ENCODE data around the gene USP53.
"Not testable (repeated sequence)": the region's sequence is repeated elsewhere in the genome, so short reads cannot be mapped to it uniquely, and the experiment has no call there.

The USP53 gene

DNA sequence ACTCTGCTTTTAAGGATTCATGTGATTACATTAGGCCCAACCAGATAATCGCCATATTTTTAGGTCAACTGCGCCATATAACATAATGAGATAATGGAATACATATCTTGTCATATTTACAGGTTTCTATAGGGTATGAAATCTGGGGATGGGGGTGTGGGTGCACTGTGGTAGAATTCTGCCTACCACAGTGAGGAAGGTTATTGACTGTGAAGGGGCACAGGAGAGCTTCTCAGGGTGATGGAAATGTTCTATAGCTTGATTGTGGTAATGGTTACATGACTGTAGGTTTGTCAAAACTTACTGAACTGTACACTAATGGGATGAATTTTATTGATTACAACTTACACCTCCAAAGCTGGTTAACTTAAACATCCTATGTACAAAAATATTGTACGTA is 15.9 kb downstream of the USP53 start:
- DNase-seq (ENCODE audit: low spot score): no peak

DNA sequence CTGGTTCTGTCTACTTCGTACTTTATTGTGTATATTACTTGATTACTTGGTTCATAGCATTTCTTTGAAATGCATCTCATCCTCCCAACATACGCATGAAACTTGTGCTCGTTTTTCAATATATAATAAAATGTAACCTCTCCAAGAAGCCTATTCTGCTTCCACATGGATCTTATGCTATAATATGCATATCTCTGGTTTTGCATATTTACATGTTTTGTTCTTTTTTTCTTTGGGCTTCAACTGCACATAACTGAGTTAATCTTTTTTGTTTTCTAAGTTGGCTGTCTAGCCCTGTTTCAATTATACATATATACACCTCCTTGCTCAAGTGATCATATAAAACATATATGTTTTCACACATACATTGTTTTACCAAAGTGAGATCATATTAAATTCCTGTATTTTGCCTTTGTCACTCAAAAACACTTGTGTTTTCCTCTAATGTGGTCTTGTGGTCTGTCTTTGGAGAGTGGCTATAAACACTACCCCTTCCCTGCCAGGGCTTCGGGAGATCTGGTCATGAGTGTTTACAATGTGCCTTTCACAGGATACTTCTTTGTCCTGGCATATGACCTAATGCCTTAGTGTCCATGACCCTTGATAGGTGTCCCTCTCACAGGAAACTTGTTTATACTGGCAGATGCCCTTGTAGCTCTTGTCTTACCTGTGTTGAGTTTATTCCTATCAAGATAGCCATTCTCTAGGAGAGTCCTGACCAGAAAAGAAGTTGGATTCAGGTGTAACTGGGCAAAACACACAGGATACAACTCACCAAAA is 17.6 kb downstream of the USP53 start:
- DNase-seq (ENCODE audit: low spot score): no peak

DNA sequence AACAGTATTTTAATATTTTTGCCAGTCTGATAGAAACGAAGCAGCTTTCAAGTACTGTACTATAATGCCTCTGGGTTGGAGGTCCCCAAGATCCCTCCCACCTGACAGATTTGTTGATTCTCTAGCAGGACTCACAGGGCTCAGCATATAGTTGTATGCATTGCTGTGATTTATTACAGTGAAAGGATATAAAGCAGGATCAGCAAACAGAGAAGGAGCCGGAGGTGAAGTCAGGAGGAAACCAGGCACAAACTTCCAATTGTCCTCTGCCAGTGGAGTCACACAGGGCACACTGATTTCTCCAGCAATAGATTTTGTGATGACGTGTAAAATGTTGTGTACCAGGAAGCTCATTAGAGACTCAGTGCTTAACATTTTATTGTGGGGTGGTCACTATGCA is 19.0 kb downstream of the USP53 start:
- no peak for DNase-seq (ENCODE audit: low spot score)

DNA sequence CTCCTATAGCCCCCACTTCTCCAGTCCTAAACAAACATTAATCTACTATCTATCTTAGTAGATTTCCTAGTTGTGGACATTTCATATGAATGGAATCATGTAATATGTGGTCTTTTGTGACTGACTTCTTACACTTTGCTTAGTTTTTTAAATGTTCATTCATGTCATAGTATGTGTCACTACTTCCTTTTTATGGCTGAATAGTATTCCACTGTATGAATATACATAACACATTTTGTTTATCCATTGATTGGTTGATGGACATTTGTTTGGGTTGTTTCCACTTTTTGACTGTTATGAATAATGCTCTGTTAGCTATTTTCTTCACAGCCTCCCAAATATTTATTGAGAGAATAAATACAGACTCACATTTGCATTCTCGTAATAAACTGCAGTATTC is 19.8 kb downstream of the USP53 start:
- DNase-seq (ENCODE audit: low spot score): no peak

DNA sequence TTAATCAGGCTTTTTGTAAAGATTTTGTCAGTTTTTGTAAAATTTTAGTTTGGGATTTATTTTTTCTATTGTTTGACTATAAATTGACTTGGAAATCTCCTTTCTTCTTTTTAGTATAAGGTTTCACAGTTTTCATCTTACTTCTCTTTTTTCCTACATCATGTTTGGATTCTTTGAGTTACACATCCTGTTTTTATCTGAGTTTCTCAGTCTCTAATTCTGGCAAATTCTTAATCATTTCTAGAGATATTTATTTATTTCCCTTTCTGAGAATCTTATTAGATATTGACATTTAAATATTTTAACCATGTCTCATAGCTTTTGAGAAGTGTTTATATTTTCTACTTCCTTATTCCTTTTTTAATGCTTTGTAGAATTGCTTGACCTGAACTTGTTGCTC is 20.7 kb downstream of the USP53 start:
- DNase-seq (ENCODE audit: low spot score): no peak

DNA sequence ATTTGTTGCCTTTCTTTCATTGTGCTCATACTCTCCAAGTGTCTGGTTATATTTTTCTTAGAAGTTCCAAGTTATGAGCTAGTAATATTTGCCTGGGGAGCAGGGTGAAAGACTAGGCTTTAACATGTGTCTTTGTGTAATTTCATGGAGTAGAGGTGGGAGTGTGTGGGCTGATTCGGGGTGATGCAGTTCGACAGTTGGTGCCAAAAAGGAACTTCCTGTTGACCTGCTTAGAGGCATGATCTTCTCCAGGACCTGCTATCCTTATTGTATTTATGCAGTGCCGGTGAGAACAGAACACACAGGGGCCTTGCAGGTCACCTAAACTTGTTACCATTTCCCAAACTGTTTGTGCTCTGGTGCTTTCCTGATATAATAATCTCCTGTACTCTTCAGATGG is 21.2 kb downstream of the USP53 start:
- DNase-seq (ENCODE audit: low spot score): no peak

DNA sequence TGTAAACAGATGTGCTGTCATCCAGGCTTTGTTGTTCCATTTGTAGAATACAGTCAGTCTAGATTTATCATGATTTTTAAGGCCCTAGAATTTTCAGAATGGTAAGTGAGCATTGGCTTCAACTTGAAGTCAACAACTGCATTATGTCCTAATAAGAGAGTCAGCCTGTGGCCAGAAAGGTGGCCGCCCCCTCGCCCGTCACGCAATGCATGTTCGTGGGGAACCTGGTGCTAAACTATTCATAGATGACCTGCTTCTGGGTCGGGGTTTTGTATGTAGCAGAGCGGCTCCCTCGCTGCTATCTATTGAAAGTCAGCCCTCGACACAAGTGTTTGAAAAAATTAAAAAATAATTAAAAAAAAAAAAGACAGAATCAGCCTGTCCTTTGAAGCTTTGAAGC is 24.7 kb downstream of the USP53 start:
- no peak for DNase-seq (ENCODE audit: low spot score)

DNA sequence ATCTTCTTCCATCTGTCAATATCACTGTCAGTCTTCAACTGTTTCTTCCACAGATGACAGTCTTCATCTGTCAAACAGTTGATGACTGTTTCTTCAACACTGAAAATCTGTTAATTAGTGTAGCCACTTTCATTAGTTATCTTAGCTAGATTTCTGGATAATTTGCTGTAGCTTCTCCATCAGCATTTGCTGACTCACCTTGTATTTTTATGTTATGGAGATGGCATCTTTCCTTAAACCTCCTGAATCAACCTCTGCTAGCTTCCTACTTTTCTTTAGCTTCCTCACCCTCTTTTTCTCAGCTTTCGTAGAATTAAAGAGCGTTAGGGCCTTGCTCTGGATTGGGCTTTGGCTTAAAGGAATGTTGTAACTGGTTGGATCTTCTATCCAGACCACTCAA is 25.1 kb downstream of the USP53 start:
- DNase-seq (ENCODE audit: low spot score): no peak

DNA sequence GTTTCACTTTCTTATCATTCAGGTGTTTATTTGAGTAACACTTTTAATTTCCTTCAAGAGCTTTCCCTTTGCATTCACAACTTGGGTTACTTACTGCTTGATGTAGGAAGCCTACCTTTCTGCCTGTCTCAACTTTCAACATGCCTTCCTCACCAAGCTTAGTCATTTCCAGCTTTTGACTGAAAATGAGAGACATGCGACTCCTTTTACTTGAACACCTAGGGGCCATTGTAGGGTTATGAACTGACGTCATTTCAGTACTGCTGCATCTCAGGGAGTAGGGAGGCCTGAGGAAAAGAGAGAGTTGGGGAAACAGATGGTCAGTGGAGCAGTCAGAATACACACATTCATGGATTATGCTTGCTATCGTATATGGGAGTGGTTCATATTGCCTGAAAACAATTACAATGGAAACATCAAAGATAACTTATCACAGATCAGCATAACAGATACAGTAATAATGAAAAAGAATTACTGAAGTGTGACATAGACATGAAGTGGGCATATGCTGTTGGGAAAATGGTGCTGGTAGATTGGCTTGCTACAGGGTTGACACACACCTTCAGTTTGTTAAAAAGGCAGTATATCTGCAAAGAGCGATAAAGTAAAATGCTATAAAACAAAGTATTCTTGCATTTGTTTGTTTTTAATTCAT is 25.7 kb downstream of the USP53 start:
- DNase-seq (ENCODE audit: low spot score): no peak

DNA sequence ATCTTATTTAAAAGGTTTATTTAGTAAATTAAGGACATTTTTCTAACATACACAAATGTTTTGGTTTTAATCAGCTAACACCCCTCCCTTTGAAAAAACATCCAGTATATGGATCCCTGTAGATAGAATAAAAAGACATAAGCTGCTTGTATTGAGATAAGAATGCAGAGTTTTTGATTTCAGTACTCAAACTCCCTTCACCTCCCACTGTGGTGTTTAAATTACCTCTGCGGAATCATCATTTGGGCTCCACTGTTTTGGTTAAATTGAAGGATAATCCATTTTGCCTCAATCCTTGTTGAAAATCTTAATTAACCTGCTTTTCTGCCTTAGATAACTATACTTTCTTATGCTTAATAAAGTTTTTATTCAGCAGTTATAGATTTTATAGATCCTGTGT is 27.6 kb downstream of the USP53 start:
- DNase-seq (ENCODE audit: low spot score): no peak

DNA sequence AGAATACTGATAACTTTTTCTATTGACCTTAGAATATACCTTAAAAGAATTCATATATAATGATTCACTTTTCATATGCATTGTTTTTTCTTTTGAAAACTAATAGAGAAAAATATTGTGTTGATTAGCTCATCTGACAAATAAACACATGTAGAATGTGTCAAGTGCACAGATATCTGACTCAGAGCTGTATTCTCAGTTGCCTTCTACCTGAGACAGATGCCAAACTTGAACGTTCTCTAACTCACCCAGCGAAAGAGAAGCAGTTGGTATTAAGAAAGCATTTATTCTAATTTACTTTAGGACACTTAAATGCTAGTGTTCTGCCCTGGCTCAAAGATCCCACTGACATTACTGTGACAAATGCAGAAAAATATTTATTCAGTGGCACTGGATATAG is 28.1 kb downstream of the USP53 start:
- no peak for DNase-seq (ENCODE audit: low spot score)

DNA sequence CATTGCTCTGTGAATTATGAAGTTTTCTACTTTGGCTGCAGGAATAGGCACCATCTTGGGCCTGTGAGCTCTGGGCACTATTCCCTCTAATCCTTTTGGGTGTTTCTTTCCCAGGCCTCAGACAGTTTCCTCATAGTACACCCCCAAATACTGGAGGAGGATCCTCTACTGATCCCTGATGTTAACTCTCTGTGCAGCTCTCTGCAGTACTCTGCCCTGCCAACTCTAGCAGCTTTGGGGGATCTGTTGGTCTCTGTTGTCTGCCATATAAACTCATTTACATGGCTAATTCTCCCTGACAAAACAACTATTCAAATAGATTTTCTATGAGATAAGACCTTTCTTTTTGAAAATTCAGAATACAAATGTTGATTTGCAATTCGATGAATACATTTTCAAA is 29.9 kb downstream of the USP53 start:
- no peak for DNase-seq (ENCODE audit: low spot score)

DNA sequence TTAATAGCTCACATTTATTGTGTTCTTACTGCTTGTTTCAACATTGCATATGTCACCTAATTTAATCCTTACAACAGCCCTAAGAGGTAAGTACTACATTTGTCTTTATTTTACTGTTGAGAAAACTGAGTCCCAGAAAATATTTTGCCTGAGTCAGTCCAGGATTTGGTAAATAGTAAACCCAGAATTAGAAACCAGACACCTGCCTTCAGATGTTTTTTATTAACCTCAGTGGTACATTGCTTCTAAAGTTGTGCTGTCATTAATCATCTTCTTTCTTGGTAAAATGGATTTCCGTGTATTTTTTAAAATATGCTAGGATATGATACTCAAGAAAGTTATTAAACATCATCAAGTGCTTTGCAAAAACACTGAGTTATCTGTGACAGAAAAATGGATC is 31.4 kb downstream of the USP53 start:
- no peak for DNase-seq (ENCODE audit: low spot score)

DNA sequence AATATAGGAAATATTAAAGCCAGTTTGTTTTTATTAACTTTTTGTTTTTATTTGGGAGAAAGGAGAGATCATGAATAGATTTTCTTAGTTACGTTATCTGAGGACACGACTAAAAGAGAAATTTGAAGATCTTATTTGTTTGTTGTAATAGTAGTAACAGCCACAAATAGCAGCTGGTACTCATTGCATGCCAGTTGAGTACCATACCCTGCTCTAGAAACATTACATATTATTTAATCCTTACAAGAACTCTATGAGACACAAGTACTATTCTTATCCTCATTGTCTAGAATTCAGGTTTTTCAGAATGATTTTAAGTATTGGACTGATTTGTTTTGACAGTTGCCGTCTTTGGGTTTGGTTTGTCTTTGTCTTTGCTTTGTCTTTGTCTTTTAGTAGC is 31.8 kb downstream of the USP53 start:
- no peak for DNase-seq (ENCODE audit: low spot score)

DNA sequence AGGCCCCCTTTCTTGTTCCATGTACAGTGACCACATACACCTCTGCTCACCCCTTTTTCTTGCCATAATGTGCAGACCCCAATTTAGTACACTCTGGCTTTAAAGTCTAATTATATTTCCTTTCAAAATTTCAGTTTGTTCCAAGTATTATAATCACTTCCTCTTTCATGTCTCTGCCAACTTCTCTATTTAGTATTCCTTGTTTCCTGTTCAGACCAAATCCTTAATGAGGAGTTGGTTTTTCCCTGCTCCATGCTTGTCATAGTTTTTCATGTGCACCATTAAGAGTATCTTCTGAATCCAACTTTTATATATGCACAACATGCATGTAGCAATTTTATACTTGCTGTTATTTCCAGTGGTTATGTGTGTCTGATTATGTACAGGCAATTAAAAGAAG is 32.3 kb downstream of the USP53 start:
- no peak for DNase-seq (ENCODE audit: low spot score)

DNA sequence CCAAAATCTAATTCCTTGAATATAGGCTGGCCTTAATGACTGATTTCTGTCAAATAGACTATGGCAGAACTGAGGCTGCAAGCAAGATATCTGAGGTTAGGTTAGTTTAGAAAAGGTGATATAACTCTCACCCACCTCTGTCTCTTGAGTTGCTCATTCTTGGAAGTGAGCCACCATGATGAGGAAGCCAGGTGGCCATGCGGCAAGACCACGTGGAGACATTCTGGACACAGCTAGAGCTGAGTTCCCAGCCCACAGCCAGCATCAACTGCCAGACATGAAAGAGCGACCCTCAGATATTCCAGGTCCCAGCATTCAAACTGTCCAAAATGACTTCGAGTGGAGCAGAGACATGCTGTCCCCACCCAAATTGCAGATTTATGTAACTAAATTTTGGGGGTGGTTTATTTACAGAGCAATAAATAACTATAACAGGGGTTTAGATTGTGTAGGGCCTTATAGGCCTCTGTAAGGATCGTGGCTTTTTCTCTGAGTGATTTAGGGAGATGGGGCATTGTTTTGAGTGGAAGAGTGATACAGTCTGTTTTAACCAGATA is 33.7 kb downstream of the USP53 start:
- DNase-seq (ENCODE audit: low spot score): no peak

DNA sequence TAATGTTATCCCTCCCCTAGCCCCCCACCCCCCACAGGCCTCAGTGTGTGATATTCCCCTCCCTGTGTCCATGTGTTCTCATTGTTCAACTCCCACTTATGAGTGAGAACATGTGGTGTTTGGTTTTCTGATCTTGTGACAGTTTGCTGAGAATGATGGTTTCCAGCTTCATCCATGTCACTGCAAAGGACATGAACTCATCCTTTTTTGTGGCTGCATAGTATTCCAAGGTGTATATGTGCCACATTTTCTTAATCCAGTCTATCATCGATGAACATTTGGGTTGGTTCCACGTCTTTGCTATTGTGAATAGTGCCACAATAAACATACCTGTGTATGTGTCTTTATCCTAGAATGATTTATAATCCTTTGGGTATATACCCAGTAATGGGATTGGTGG is 38.5 kb downstream of the USP53 start:
- DNase-seq (ENCODE audit: low spot score): not testable (repeated sequence)

DNA sequence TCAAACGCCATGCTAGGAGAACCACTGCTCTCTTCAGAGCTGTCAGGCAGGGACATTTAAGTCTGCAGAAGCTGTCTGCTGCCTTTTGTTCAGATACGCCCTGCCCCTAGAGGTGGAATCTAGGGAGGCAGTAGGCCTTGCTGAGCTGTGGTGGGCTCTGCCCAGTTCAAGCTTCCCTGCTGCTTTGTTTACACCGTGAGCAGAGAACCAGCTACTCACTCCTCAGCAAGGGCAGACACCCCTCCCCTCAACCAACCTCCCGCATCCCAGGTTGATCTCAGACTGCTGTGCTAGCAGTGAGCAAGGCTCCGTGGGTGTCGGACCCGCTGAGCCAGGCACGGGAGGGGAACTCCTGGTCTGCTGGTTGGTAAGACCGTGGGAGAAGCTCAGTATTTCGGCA is 42.7 kb downstream of the USP53 start:
- not testable (repeated sequence) for DNase-seq (ENCODE audit: low spot score)

DNA sequence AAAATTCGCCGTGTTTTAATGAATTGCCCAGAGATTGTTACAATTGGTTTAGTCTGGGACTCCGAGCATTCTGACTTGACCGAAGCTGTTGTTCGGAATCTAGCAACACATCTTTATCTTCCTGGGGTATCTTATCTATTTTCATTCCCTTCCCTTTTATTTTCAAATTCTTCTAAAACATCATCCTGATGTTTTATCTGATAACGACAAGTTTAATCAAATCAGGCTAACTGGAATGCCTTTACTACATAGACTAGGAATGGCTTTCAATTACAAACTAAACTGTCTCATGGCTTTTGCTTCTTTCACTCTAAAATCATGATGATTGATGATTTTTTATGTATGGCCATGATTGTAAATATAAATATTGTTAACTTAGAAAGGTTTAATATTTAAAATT is 48.0 kb downstream of the USP53 start:
- no peak for DNase-seq (ENCODE audit: low spot score)

DNA sequence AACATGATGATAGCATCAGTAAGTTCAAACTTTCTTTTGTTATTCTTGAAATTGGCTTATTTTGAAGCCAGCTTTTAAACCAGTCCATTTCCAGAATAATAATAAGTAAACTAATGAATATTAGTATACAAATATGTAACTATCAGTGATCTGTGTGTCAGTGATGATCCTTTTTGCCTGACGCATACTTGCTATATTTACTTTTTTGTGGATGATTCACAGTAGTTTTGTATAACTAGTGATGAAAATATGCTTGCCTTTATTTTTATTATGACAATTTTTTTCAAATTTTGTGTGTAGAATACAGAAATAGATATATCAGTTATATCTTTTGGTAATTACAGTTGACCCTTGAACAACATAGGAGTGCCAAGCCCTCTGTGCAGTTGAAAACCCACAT is 49.5 kb downstream of the USP53 start:
- no peak for DNase-seq (ENCODE audit: low spot score)

DNA sequence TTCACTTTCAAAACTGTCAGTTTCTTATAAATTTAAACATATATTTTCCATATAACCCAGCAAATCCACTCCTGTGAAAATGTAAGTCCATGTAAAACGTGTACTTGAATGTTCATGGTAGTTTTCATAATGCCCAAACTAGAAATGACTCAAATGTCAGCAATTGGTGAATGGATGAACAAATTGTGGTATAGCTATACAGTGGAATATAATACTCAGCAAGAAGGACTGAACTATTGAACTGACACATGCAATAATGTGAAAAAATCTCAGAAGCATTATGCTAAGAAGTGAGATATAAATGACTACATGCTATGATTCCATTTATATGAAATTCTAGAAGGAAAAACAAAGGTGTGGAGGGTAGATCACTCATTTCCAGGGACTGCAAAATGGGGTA is 52.2 kb downstream of the USP53 start:
- no peak for DNase-seq (ENCODE audit: low spot score)

DNA sequence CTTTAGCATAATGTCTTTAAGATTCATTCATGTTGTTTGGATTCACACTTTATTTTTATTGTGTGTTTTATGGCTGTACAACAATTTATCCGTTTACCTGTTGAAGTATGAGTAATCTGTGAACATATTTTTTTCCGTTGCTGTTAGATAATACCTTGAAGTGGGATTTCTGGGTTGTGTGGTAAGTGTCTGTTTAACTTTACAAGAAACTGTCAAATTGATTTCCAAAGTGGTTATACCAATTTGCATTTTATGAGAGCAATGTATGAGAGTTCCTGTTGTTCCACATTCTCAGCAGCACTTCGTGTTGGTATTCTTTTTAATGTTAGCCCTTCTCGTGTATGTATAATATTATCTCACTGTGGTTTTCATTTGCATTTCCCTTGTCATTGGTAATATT is 53.6 kb downstream of the USP53 start:
- DNase-seq (ENCODE audit: low spot score): no peak

DNA sequence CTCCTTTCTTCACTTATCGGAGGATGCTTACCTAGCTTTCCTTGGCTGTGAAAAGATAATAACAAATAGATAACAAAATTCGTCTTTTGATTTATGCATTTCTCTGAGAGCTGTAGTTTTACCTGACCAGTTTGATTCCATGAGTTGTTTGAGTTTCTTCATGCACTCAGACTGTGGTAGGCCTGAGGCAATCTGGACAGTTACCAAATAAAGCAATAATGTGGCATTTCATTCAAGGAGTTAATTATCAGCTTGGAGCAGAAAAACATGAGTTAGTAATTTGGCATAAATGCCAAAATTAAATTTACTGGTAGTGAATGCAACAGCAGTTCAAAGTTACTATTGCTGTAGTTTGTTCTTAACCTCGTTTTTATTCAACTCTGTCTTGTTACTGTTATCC is 56.0 kb downstream of the USP53 start:
- DNase-seq (ENCODE audit: low spot score): no peak
